Stimulated activated CD4-positive, alpha-beta T cell treated with anti-CD3 and anti-CD28 coated beads, TNF-alpha, amount 100 ng/mL, for 4 hours (primary cell): Measurements from ENCODE around the gene TIE1.

Source experiments
- DNase-seq, 3 experiments: peaks; one replicate each; pipeline ENCODE4 v3.0.0-alpha.2; 2020; ENCODE audit warnings: low read depth in 3 of 3

Gene TIE1

DNA sequence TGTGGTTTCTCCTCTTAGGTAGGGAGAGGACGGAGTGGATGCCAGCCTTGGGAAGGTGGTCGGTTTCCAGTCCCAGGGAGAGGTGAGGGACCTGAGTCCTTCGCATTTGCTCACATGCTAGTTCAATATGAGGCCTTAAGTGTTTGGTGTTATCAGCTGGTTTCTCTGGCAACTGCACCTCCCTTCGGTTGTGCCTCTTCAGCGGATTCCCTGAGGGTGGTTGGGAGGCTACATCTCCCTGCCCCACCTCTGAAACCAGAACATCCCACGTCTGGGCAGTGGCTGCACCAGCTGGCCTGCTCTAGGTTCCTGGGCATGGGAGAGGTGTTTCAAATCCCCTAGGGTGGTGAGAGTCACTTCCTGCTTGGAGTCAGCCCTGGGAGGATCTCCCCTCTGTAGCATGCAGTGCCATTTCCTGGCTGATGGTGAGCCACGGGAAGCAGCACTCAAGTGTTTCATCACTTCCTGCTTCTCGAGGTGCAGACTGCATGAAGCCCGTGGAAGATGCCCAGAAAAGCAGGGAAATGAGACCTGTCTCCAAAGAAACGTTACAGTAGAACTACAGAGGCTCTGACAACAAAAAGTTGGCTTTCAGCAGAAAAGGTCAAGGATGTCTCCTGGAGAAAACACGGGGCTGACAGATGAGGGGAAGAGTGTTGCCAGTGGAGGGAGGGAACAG, 26.5 kb upstream of the TIE1 start:
- no peak for DNase-seq

DNA sequence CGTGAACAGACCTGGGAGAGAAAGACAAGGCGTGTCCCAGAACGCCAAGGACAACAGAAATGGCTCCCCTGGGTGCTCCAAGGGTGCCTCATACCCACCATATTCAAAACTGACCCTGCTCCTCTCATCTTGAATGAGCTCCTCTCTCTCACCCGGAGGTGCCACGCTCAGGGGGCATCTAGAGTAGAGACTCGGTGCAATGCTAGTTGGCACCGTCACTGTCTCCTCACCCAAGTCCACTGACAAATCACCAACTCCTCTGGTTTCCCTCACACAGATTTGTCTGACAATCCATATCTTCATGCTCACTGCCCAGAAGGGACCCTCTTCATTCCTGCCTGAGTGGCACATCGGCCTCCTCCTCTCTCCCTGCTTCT, 26.0 kb upstream of the TIE1 start:
- no peak for DNase-seq

DNA sequence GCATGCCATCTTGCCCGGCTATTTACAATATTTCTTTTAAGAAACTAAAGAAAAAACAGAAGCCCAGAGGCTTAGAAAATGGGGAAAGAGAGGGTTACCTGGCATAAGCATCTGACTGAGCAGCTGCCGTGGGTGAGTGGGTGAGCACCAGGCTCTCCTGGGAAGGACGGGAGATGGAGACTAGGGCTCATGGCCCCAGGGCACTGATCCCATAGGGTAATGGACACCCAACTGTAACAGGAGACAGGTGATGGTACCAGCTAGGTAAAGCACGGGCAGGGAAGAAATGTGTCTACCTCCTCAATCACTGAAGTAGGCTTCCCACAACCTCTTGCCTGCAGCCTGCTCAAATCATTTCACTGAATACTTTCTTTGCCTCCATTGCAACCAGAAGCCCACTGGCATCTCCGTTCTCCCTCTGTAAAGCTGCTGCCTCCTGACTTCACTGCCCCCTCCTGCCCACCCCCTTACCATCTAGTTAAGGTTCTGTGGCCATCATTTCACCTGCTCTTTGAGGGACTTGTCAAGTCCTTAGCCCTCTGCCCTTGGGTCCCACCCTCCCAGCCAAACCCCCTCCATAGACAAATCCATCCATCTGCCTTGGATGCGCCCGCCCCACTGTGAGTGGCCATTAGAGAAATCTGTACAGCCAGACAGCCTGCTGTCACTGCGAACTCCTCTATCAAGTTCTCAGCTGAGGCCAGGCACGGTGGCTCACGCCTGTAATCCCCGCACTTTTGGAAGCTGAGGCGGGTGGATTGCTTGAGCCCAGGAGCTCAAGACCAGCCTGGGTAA, 24.8 kb upstream of the TIE1 start:
- DNase-seq = no peak

DNA sequence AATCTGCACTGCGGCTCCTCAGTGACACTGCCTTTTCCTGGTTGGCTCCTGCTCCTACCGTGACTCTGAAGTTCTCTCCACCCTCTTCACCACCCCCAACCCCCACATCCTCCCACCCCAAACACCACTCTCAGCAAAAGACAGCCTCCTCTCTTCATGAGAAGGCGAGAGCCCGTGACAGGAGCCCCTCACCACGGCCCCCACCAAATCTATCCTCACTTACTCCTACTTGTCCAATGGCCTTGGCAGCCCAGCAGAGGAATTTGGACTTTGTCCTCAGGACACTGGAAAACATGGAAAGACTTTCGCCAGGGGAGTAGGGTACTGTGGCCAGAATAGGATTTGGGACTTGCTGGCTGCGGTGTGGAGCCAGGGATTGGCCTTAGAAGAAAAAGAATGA, 24.1 kb upstream of the TIE1 start:
- no peak for DNase-seq

DNA sequence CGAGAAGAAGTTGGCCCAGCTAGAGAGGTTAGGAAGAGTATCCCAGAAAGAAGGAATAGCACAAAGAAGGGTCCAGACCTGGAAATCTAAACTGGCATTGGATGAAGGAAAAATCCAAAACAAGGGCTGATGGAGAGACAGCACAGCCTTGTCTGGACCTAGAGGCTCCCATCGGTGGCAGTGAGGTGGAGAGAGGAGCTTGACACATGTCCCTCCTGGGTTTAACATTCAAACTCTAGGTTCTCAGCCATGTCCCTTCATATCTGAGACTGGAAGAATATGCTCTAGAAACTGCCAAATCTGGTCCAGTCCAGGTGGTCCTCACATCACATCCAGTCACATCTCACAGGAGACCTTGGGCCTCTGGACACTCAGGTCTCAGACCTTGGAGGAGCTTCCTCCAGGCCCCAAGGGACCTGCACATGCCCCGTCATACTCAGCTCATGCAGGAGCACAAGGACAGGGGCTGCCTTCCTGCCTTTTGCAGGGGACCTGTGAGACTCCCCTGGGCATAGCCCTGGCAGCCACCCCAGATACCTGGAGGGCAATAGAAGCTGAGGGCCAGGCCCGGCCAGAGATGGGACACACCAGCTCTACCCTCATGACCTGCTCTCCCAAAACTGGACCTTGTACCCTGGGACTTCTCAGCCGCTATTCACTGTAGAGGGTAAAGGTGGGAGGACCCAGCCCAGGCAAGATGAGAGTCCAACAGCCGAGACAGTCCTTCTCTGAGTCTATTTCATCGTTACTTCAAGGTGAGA, 23.5 kb upstream of the TIE1 start:
- no peak for DNase-seq

DNA sequence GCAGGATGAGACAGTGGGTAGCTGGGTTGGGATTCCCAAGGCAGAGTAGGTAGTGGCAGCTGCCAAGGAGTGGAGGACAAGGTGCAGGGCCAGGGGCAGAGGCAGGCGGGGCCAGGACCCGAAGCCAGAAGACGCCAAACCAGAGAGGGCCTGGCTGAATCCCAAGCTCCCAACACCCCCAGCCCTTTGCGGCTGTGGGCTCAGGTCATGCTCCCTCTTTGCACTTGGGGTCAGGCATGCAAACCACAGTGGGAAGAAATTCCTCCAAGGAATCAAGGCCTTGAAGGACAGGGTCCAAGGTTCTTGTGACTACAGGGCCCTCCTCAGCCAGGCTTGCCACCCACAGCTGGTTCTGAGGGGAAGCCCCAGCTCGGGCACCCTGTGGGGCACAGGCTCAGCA, 21.6 kb upstream of the TIE1 start:
- DNase-seq = no peak

DNA sequence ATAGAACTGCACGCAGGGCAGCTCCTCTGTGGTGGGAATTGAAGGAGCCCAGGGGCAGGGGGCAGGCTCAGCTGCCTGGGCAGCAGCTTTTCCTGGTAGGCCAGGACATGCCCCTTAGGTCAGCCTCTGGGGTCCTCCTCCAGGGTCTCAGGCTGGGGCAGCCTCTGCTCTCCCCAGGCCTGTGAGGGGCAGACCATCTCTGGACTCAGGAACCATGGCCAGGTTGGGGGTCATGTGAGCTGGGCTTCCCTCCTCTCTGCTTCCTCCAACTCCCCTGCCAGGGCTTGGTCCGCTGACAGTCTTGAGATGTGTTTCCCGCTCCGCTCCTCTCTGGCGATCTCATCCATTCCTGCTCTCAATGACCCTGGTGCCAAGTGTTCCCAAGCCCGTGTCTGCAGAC, 21.1 kb upstream of the TIE1 start:
- DNase-seq = no peak

DNA sequence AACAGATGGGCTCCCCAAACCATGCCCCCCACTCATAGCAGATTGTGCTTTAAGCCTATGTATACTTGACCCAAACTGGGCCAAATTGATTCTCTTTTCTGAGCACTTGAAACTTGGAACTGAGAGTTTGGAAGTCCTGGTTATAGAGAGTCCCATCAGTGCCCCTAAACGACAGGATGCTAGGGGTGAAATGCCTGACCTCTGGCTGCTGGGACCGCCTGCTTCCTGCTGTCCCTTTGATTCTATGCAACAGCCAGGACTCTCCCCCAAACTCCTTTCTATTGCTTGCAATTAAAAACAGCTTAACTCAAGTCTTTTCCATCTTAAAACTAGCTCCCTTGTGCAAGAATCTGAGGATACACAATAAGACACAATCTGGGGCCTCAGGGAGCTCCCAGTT, 20.1 kb upstream of the TIE1 start:
- DNase-seq = no peak

DNA sequence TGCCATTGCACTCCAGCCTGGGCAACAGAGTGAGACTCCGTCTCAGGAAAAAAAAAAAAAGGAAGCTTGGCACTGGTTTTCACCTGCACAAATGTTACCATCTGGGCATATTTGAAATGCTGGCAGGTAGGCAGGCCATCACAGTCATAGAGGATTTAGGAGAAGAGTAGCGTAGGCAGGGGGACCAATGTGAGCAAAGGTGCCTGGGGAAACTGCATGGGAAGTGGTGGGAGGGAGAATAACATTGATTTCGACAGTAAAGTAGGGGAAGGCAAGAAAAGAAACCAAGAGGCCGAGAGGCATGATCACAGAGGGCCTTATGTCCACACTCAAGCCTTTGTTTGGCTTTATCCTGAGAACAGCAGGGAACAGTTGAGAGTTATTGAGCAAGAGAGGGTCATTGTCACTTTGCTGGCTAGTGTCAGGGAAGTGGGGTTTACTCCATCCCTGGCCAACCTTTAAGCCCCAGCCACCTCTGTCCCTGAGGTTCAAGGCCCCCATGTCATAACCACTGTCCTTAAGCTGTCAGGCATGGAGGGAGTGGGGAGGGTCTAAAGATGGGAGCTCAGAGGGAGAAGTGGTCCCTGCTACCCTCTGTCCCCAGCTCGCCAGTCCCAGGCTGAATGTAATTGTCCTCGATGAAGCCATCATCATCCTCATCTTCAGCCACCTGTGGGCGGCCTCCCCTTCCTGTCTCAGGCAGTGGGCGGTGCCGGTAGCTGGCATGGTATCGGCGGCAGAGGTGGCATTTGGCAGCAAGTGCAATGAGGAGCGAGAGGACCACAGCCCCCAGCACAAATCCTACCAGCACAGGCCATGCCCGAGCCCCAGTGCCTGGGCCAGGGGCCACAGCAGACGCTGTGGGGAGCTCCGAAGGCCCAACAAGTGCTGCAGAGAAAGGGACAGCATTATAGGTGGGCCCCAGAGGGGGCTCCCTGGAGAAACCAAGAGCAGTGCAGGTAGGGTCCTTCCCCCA, 18.3 kb upstream of the TIE1 start:
- DNase-seq = no peak

DNA sequence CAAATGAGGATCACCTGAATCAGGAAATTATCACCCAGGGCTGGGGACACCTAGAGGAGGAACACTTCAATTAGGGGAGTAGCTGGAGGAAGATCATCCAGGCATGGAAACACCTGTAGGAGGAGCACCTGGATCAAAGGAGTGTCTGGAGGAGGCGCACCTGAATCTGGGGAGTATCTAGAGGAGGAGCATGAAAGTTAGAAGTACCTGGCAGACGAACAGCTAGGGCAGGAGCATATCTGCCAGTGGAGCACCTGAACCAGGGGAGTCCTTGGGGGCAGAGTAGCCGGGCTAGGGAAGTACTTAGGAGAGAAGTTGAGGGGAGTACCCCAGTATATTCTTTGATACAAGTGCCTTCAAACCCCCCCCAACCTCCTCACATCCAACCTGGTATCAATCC, 16.7 kb upstream of the TIE1 start:
- no peak for DNase-seq

DNA sequence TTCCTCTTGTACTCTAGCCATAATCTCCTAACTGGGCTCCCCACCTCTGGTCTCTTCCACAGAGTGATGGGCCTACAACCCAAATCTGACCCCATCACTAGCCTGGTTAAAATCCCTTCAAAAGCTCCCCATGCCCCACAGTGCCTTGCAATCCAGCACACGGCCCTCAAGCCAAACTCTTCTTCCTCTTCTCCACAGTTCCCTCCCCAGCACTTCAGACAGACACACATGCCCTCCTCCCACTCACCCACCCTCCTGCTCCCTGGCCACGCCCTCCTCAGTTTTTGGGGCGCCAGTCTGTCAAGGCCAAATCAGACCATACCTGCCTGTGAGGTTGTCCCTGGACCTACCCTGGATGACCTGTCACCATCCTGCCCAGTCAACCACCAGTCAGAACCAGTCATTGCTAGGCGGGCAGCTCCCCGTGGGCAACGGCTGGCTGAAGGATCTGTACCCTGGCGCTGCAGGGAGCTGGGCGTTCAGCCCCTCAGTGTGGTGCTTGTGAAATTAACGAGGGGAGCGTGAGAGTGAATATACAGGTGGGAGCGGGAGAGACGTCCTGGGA, 16.2 kb upstream of the TIE1 start:
- DNase-seq = no peak

DNA sequence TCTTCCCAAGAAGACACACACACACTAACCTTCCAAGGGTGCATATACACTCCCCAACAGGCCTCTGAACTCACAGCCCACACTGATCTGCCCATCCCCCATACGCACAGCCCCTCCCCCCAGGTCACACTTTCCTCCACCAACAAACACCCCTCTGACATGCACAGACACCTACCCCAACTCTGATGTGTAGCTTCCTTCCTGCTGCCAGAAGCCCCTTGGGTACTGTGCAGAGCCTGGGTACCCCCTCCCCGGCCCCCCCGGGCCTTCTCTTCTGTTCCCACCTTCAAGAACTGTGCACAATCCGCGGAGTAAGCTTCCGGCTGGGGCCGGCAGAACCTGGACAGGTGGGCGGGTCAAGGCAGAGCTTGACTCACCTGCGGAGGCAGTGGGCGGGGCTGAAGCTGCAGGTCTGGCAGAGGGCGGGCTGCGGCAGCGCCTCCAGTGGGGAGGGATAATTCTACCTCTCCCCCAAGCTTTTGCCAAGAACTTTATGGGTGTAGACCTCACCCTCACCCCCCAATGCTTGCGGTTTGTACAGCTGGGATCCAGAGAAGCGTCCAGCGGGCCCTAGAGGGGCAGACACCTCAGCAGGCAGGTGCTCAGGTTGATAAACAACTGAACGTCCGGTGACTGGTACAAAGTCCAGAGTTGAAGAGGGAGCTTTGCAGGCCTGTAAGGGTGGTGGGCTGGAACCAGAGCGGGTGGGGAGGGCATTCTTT, 15.4 kb upstream of the TIE1 start, which contains the start of gene C1orf210:
C1orf210 (minus strand) TSS at position 313 of the 722 bp plus-strand sequence. CDS start 2,311 bp downstream, outside the sequence.
- DNase-seq = no peak

DNA sequence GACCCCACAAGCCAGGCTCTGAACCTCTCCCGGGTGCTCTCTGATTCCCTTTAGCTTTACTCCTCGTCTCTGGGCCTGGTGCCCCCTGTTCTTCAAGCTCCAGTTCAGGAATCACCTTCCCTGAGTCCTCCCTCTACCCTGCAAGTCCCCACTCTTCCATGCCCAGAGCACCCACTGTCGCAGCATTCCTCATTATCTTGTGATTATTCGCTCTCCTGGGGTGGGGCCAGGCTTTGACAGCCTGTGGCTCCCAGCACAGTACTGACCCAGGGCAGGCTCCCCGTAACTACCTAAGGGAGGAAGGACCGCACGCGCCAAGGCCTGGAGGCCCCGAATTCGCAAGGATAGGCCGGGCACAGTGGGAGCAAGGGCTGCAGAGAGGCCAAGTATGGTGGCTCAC, 14.7 kb upstream of the TIE1 start:
- DNase-seq = no peak

DNA sequence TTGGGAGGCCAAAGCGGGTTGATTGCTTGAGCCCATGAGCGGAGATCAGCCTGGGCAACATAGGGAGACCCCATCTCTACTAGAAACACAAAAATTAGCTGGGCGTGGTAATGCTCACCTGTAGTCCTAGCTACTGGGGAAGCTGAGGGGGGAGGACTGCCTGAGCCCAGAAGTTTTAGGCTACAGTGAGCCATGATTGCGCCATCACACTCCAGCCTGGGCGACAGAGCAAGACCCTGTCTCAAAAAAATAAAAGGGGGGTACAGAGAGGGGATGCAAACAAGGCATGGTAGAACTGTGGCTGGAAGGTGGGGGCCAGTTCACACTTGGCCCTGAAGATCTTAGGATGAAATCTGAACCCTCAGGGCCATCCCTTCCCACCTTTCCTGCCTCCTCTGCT, 14.2 kb upstream of the TIE1 start:
- DNase-seq = no peak

DNA sequence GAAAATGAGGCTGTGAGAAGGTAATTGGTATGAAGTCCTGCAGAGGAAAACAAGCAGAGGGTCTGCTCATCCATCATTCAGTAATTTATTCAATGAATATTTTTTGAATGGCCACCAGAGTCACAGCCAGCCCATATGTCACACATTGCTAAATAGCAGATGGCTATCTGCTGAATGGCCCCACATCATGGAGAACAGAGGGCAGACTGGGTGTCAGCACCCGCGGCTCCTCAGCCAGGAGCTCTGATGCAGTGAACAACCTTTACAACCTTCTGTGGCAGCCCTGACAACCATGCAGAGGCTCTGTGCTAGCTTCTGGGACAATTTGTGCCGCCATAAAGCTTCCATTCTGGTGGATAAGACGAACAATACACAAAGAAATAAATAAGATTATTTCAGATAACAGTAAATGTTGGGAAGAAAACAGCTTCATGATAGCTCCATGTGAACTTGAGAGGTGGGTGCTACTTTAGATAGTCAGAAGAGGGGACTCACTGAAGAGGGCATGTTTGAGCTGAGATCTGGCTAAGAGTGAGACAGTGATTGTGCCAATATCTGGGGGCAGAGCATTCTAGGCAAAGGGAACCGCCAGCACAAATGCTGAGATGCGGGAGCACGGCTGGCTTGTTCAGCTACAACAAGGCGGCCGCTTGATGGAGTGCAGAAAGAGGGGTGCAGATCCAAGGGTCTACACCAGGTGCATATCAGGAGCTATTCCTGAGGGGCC, 12.6 kb upstream of the TIE1 start:
- no peak for DNase-seq

DNA sequence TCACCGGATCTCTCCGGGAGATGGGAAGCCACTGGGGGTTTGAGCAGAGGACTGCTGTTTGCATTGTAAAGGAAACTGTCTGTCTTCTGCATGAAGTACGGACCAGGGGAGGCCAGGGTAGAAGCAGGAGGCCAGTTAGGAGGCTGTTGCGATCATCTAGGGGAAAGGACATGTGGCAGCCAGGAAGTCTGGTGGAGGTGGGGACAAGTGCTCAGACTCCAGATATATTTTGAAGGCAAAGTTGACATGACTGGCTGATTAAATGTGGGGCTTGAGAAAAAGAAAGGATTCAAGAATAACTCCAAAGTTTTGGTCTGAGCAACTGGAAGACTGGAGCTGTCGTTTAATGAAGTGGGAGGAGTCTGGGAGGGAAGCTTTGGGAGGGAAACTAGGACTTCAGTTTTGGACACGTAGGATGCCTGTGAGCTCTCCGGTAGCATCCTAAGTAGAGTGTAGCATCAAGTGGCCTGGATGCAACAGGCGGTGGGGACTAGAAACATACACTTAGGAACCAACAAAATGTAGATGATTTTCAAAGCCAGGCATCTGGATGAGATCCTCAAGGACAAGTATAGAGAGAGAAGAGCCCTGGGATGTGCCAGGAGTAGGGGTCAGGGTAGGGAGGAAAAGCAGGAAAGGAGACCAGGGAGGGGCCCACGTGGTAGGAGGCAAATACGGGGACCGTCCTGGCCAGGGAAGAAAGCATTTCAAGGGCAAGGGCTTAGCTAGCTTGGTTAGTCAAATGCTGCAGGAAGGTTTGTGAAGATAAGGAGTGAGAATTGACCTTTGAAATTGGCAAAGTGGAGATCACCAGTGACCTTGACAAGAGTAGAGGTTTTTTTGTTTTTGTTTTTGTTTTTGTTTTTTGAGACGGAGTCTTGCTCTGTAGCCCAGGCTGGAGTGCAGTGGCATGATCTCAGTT, 11.7 kb upstream of the TIE1 start:
- DNase-seq = no peak

DNA sequence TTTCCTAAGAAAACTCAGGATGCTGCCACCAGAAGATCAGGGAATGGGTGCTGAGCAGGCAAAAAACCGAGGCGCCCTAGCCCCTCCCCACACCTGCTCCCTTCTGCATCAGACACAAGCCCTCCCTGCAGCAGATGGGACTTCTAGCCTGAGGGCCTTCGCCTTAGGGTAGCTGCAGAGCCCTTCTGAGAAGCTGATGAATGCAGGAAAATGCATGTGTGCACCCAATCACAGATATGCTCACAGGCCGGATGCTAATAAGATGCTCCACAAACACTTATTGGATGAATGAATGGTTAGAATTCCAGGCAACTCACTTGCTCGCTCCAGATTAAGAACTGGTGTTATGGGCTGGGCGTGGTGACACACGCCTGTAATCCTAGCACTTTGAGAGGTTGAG, 8.6 kb upstream of the TIE1 start:
- no peak for DNase-seq

DNA sequence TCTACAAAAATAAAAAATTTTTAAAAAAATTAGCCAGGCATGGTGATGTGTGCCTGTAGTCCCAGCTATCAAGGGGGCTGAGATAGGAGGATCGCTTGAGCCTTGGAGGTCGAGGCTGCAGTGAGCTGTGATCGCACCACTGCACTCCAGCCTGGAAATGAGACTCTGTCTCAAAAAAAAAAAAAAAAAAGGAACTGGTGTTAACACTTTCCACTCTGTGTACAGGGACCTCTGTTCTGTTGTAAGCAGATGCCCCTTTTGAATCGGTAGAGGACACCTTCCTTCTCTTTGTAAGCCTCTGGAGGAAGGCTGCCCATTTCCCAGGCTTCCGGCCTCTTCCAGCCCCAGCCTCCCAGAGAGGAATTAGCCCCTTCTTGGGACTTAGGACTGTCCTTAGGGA, 8.1 kb upstream of the TIE1 start:
- no peak for DNase-seq

DNA sequence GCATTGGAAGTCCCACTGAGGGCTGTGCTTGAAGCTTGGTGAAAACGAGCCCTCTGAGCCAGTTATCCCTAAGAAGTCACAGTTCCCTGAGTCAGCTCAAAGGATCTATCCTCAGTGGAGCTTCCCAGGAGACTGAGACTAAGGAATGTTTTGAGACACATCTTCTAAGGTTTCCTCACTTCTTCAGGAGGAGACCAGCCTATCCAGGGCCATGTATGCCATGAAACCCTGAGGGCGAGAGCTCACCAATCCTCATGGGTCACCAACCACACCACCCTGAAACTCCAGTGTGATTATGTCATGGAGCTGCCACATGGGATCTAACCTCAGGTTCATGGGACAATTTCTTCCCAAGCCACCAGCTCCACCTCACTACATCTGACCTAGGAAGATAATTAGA, 7.6 kb upstream of the TIE1 start:
- no peak for DNase-seq
